SU-DHL-6 (cell line): ENCODE measurements around the gene COX19.
"Not testable (repeated sequence)": the region's sequence is repeated elsewhere in the genome, so short reads cannot be mapped to it uniquely, and the experiment has no call there.

Source experiments
- EZH2phosphoT487 ChIP-seq: fragments of 200-600 bp; sonication (generic), shearing (Covaris generic); conservative IDR thresholded peaks from 2 replicates; pipeline ENCODE4 v1.6.1; 2018; ENCODE audit warnings: mild to moderate bottlenecking, antibody characterized with exemption, low read length, moderate library complexity, mixed read lengths
- TF ChIP-seq, protein P1 (sequence below): fragments of 200-600 bp; sonication (generic); IDR thresholded peaks from one replicate; pipeline ENCODE4 v1.5.1; 2017; ENCODE audit warnings: antibody characterized with exemption, mild to moderate bottlenecking, low read length, moderate library complexity; ENCODE audit not compliant: insufficient read depth, poor library complexity, severe bottlenecking

- TF ChIP-seq, protein P1, sequence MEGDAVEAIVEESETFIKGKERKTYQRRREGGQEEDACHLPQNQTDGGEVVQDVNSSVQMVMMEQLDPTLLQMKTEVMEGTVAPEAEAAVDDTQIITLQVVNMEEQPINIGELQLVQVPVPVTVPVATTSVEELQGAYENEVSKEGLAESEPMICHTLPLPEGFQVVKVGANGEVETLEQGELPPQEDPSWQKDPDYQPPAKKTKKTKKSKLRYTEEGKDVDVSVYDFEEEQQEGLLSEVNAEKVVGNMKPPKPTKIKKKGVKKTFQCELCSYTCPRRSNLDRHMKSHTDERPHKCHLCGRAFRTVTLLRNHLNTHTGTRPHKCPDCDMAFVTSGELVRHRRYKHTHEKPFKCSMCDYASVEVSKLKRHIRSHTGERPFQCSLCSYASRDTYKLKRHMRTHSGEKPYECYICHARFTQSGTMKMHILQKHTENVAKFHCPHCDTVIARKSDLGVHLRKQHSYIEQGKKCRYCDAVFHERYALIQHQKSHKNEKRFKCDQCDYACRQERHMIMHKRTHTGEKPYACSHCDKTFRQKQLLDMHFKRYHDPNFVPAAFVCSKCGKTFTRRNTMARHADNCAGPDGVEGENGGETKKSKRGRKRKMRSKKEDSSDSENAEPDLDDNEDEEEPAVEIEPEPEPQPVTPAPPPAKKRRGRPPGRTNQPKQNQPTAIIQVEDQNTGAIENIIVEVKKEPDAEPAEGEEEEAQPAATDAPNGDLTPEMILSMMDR, result not testable (repeated sequence)
- TF ChIP-seq EZH2phosphoT487, result not testable (repeated sequence)
Observed at GRCh38 chr7:959740-960139, 15.6 kb downstream of the COX19 start.
